ENCODE results near the gene RAF1.
"Not testable (repeated sequence)": the region's sequence is repeated elsewhere in the genome, so short reads cannot be mapped to it uniquely, and the experiment has no call there.

The RAF1 gene

GRCh38 chr3:12643010-12643380, 20.9 kb downstream of the RAF1 start:
- no peak for DNase-seq (ENCODE audit: low read depth in 3 of 3)

GRCh38 chr3:12640853-12641252, 23.1 kb downstream of the RAF1 start:
- DNase-seq (ENCODE audit: low read depth in 3 of 3) = not testable (repeated sequence)

GRCh38 chr3:12638105-12638504, 25.8 kb downstream of the RAF1 start:
- DNase-seq (ENCODE audit: low read depth in 3 of 3) = no peak

GRCh38 chr3:12633108-12633507, 30.8 kb downstream of the RAF1 start:
- DNase-seq (ENCODE audit: low read depth in 3 of 3) = no peak

- DNase-seq (ENCODE audit: low read depth in 3 of 3) = no peak
Observed at GRCh38 chr3:12632523-12632922, 31.4 kb downstream of the RAF1 start.

GRCh38 chr3:12630843-12631242, 33.1 kb downstream of the RAF1 start:
- DNase-seq (ENCODE audit: low read depth in 3 of 3) = not testable (repeated sequence)

GRCh38 chr3:12630292-12630691, 33.6 kb downstream of the RAF1 start:
- DNase-seq (ENCODE audit: low read depth in 3 of 3) = no peak

- no peak for DNase-seq (ENCODE audit: low read depth in 3 of 3)
Observed at GRCh38 chr3:12629560-12629959, 34.4 kb downstream of the RAF1 start.

GRCh38 chr3:12628813-12629212, 35.1 kb downstream of the RAF1 start:
- no peak for DNase-seq (ENCODE audit: low read depth in 3 of 3)

GRCh38 chr3:12627370-12627769, 36.5 kb downstream of the RAF1 start:
- DNase-seq (ENCODE audit: low read depth in 3 of 3) = no peak

GRCh38 chr3:12624964-12625363, 39.0 kb downstream of the RAF1 start:
- DNase-seq (ENCODE audit: low read depth in 3 of 3) = not testable (repeated sequence)

GRCh38 chr3:12624056-12624455, 39.9 kb downstream of the RAF1 start:
- no peak for DNase-seq (ENCODE audit: low read depth in 3 of 3)

- DNase-seq (ENCODE audit: low read depth in 3 of 3) = no peak
Observed at GRCh38 chr3:12622335-12622734, 41.6 kb downstream of the RAF1 start.

GRCh38 chr3:12620729-12621128, 43.2 kb downstream of the RAF1 start:
- no peak for DNase-seq (ENCODE audit: low read depth in 3 of 3)

GRCh38 chr3:12620305-12620704, 43.6 kb downstream of the RAF1 start:
- DNase-seq (ENCODE audit: low read depth in 3 of 3) = no peak

- DNase-seq (ENCODE audit: low read depth in 3 of 3) = no peak
Observed at GRCh38 chr3:12618426-12618825, 45.5 kb downstream of the RAF1 start.

- DNase-seq (ENCODE audit: low read depth in 3 of 3) = no peak
Observed at GRCh38 chr3:12615266-12615665, 48.7 kb downstream of the RAF1 start.

- DNase-seq (ENCODE audit: low read depth in 3 of 3) = no peak
Observed at GRCh38 chr3:12613250-12613649, 50.7 kb downstream of the RAF1 start.

- DNase-seq (ENCODE audit: low read depth in 3 of 3) = no peak
Observed at GRCh38 chr3:12612514-12613226, 51.2 kb downstream of the RAF1 start.

GRCh38 chr3:12611117-12611516, 52.8 kb downstream of the RAF1 start:
- DNase-seq (ENCODE audit: low read depth in 3 of 3) = no peak

- no peak for DNase-seq (ENCODE audit: low read depth in 3 of 3)
Observed at GRCh38 chr3:12608376-12608775, 55.5 kb downstream of the RAF1 start.

GRCh38 chr3:12603969-12604368, 59.9 kb downstream of the RAF1 start:
- no peak for DNase-seq (ENCODE audit: low read depth in 3 of 3)

- DNase-seq (ENCODE audit: low read depth in 3 of 3) = no peak
Observed at GRCh38 chr3:12601072-12601471, 62.8 kb downstream of the RAF1 start.

GRCh38 chr3:12598890-12599289, 65.0 kb downstream of the RAF1 start:
- no peak for DNase-seq (ENCODE audit: low read depth in 3 of 3)

Measured in stimulated activated CD4-positive, alpha-beta T cell treated with anti-CD3 and anti-CD28 coated beads, TNF-alpha, amount 100 ng/mL, for 4 hours (primary cell).